Islet precursor cell (in vitro differentiated cells): ENCODE data around the gene CPNE2.
"Not testable (repeated sequence)": the region's sequence is repeated elsewhere in the genome, so short reads cannot be mapped to it uniquely, and the experiment has no call there.

ENCODE experiments used
- DNase-seq: peaks from one replicate; pipeline ENCODE4 v3.0.0-alpha.2; 2018

CPNE2 gene

GRCh38 chr16:57069635-57070370 is 22.6 kb upstream of the CPNE2 start:
- no peak for DNase-seq

- no peak for DNase-seq
Observed at GRCh38 chr16:57070424-57070823, 22.0 kb upstream of the CPNE2 start.

- DNase-seq: not testable (repeated sequence)
Observed at GRCh38 chr16:57071081-57071732, 21.2 kb upstream of the CPNE2 start.

- no peak for DNase-seq
Observed at GRCh38 chr16:57071831-57072582, 20.4 kb upstream of the CPNE2 start.

GRCh38 chr16:57072616-57073275 is 19.6 kb upstream of the CPNE2 start:
- no peak for DNase-seq

GRCh38 chr16:57077714-57078113 is 14.7 kb upstream of the CPNE2 start:
- DNase-seq: no peak

- DNase-seq: no peak
Observed at GRCh38 chr16:57081744-57082143, 10.6 kb upstream of the CPNE2 start.

GRCh38 chr16:57082664-57083063 is 9.7 kb upstream of the CPNE2 start:
- DNase-seq: no peak

GRCh38 chr16:57083485-57084126 is 8.8 kb upstream of the CPNE2 start:
- DNase-seq: no peak

- DNase-seq: peak; percentile 84
Observed at GRCh38 chr16:57084257-57084770, 8.1 kb upstream of the CPNE2 start.

- no peak for DNase-seq
Observed at GRCh38 chr16:57084996-57085395, 7.4 kb upstream of the CPNE2 start.

GRCh38 chr16:57087003-57087402 is 5.4 kb upstream of the CPNE2 start:
- DNase-seq: no peak

GRCh38 chr16:57089406-57089805 is 3.0 kb upstream of the CPNE2 start:
- DNase-seq: no peak

GRCh38 chr16:57091200-57091974 is 996 bp upstream of the CPNE2 start:
- peak; percentile 98 for DNase-seq

GRCh38 chr16:57092786-57093411 is 516 bp downstream of the CPNE2 start:
- peak; percentile 72 for DNase-seq

- DNase-seq: no peak
Observed at GRCh38 chr16:57093666-57094564, 1.5 kb downstream of the CPNE2 start.

GRCh38 chr16:57094911-57095310 is 2.5 kb downstream of the CPNE2 start:
- DNase-seq: no peak

- DNase-seq: no peak
Observed at GRCh38 chr16:57096192-57096591, 3.8 kb downstream of the CPNE2 start.

- DNase-seq: no peak
Observed at GRCh38 chr16:57096793-57097192, 4.4 kb downstream of the CPNE2 start.

- DNase-seq: no peak
Observed at GRCh38 chr16:57098188-57098841, 5.9 kb downstream of the CPNE2 start.
